B cell (primary cell): ENCODE results near the gene CAMTA1. TPM values are rescaled to one million over a fixed set of nuclear protein-coding genes. Genes with fewer than 3 reads are reported as not detected.

Experiments used
- ATAC-seq: fragments of 200-7000 bp; cut with Tn5 transposase; one replicate; pipeline ENCODE4 v1.10.0; 2021; ENCODE audit warnings: low read depth, mild to moderate bottlenecking, moderate number of reproducible peaks, moderate library complexity
- CTCF ChIA-PET: fragments of 350-600 bp; sonication (Branson Sonifier 250); formaldehyde crosslinking; loops from one replicate; lab custom pipeline; 2021; ENCODE audit warnings: antibody characterized with exemption, inconsistent platforms; lab: Charles Lee
- POLR2A ChIA-PET: fragments of 350-600 bp; sonication (Branson Sonifier 250); formaldehyde crosslinking; loops from one replicate; lab custom pipeline; 2021; ENCODE audit warnings: antibody characterized with exemption; lab: Charles Lee
- DNase-seq: peaks from one replicate; pipeline ENCODE4 v3.0.0; 2013
- H2AFZ ChIP-seq: 2 replicates; pipeline ENCODE4 v1.6.1; 2012; ENCODE audit warnings: mild to moderate bottlenecking, low read depth, low read length; ENCODE audit not compliant: insufficient read depth, poor library complexity, severe bottlenecking
- H3K27ac ChIP-seq, 2 donors: 1 replicate in 1 of 2; 2 replicates in 1 of 2; pipeline ENCODE4 v1.5.1; 2012 to 2013; ENCODE audit warnings: low read length in 2 of 2, mild to moderate bottlenecking in 2 of 2, moderate library complexity in 1 of 2
- H3K27me3 ChIP-seq, 4 experiments: fragments of 200-600 bp in 1 of 4; sonication (generic) in 1 of 4; replicated peaks in 1 of 4; 1 replicate in 2 of 4; 2 replicates in 2 of 4; pipeline versions ENCODE4 v1.6.1 to v1.7.0; 2013 to 2016; ENCODE audit warnings: low read length in 3 of 4, mild to moderate bottlenecking in 2 of 4, mixed read lengths in 1 of 4, moderate library complexity in 1 of 4; ENCODE audit not compliant: insufficient read depth in 4 of 4, control insufficient read depth in 3 of 4; ENCODE audit errors: control extremely low read depth in 1 of 4
- H3K36me3 ChIP-seq, 2 experiments: replicated peaks in 1 of 2; 1 replicate in 1 of 2; 2 replicates in 1 of 2; pipeline versions ENCODE4 v1.6.1 to v1.7.1; 2013; ENCODE audit warnings: low read length in 1 of 2; ENCODE audit not compliant: insufficient read depth in 2 of 2, control insufficient read depth in 1 of 2; ENCODE audit errors: control extremely low read depth in 1 of 2, extremely low read depth in 1 of 2
- H3K4me1 ChIP-seq, 2 donors: fragments of 200-600 bp in 1 of 2; sonication (generic) in 1 of 2; 1 replicate in 1 of 2; 2 replicates in 1 of 2; pipeline versions ENCODE4 v1.5.1 to v1.6.1; 2013 to 2017; ENCODE audit warnings: low read length in 2 of 2; ENCODE audit not compliant: control insufficient read depth in 2 of 2, insufficient read depth in 2 of 2
- H3K4me2 ChIP-seq: replicated peaks from 2 replicates; pipeline ENCODE3; 2012; ENCODE audit warnings: mild to moderate bottlenecking, low read depth, low read length; ENCODE audit not compliant: poor library complexity, severe bottlenecking
- H3K4me3 ChIP-seq, 5 experiments: fragments of 200-600 bp in 1 of 5; sonication (generic) in 1 of 5; 1 replicate in 3 of 5; 2 replicates in 2 of 5; pipeline versions ENCODE4 v1.5.1 to v1.7.0; 2011 to 2016; ENCODE audit warnings: low read length in 4 of 5, mild to moderate bottlenecking in 4 of 5, low read depth in 2 of 5, control low read depth in 1 of 5, moderate library complexity in 1 of 5; ENCODE audit not compliant: insufficient read depth in 1 of 5; ENCODE audit errors: control extremely low read depth in 1 of 5, extremely low read depth in 1 of 5
- H3K79me2 ChIP-seq: fragments of 200-600 bp; sonication (generic); one replicate; pipeline ENCODE4 v1.6.0; 2016; ENCODE audit warnings: low read length; ENCODE audit not compliant: control insufficient read depth, insufficient read depth
- H3K9ac ChIP-seq: fragments of 200-600 bp; sonication (generic); 2 replicates; pipeline ENCODE4 v1.6.1; 2017; ENCODE audit warnings: mild to moderate bottlenecking, low read length, moderate library complexity
- H3K9me3 ChIP-seq, 3 donors: one replicate each; pipeline versions ENCODE4 v1.6.1 to v1.7.1; 2013; ENCODE audit warnings: low read length in 2 of 3; ENCODE audit not compliant: control insufficient read depth in 2 of 3, insufficient read depth in 1 of 3; ENCODE audit errors: control extremely low read depth in 1 of 3
- H4K20me1 ChIP-seq: 2 replicates; pipeline ENCODE4 v1.6.0; 2012; ENCODE audit warnings: mild to moderate bottlenecking, low read length; ENCODE audit not compliant: insufficient read depth, control insufficient read depth, poor library complexity, severe bottlenecking
- H3K27ac Mint-ChIP-seq: one replicate; pipeline ENCODE4 v1.8.0; 2021; ENCODE audit warnings: mixed read lengths
- H3K27me3 Mint-ChIP-seq: one replicate; pipeline ENCODE4 v1.8.0; 2021; ENCODE audit warnings: mixed read lengths
- H3K4me1 Mint-ChIP-seq: one replicate; pipeline ENCODE4 v1.8.0; 2021; ENCODE audit warnings: mixed read lengths
- H3K4me3 Mint-ChIP-seq: one replicate; pipeline ENCODE4 v1.8.0; 2021; ENCODE audit warnings: mixed read lengths
- H3K9me3 Mint-ChIP-seq: one replicate; pipeline ENCODE4 v1.8.0; 2022; ENCODE audit warnings: mixed read lengths; ENCODE audit not compliant: insufficient read depth
- EZH2 ChIP-seq: IDR thresholded peaks from 2 replicates; pipeline ENCODE4 v1.6.1; 2012; ENCODE audit warnings: borderline replicate concordance, low read depth, mild to moderate bottlenecking, moderate library complexity, low read length; ENCODE audit not compliant: insufficient read depth, poor library complexity, severe bottlenecking
- WGBS: methylation state at CpG from one replicate; pipeline ENCODE4 v1.1.5; 2013; ENCODE audit warnings: missing lambda C conversion rate; ENCODE audit not compliant: insufficient coverage; 5-methylcytosine and 5-hydroxymethylcytosine counted together
- intact Hi-C: fragments of 100-400 bp; cut with micrococcal nuclease; formaldehyde crosslinking; loops from one replicate; pipeline ENCODE4 v1.10.0; 2022
- polyA plus RNA-seq: library from polyadenylated mRNA; depleted of rRNA; stranded (reverse); fragments of >200 nt; gene quantifications from 2 replicates; pipeline ENCODE4 v1.2.3, GENCODE V29; 2012
- total RNA-seq, 2 donors: library from RNA; stranded (reverse); fragments of 120-200 nt in 1 of 2; gene quantifications; 1 replicate in 1 of 2; 2 replicates in 1 of 2; pipeline versions ENCODE4 v1.2.3 to v1.2.4, GENCODE V29; 2013 to 2022
- TF ChIP-seq, protein P1 (sequence below): fragments of 200-600 bp; IDR thresholded peaks from one replicate; pipeline ENCODE4 v1.8.0; 2022; ENCODE audit warnings: antibody characterized with exemption, mild to moderate bottlenecking

Gene CAMTA1
- total and polyA plus RNA-seq, 2 donors (not counting 1 experiment from before 2014, with no cell fraction given): 42.2 to 45.7 TPM

- CTCF ChIA-PET: no interaction called here
- Histone ChIP-seq H3K27me3 (no peaks in the 10 kb centered on the region), H3K4me3 (no peak overlapping the region), H2AFZ (no peak overlapping the region), H3K36me3 (no peaks in the 10 kb centered on the region), H3K4me2 (no peak overlapping the region), H4K20me1 (no peaks in the 10 kb centered on the region), H3K27ac (no peak overlapping the region), H3K79me2 (no peaks in the 10 kb centered on the region), H3K9ac (no peak overlapping the region), H3K9me3 (no peaks in the 10 kb centered on the region), H3K4me1 (no peaks in the 10 kb centered on the region)
- H3K27ac Mint-ChIP-seq: no peak overlapping the region
- 100% methylated on average over 3 of the region's 7 CpGs for WGBS
- H3K9me3 Mint-ChIP-seq: no peaks in the 10 kb centered on the region
- H3K27me3 Mint-ChIP-seq: no peaks in the 10 kb centered on the region
- no peak for TF ChIP-seq EZH2
- TF ChIP-seq, protein P1, sequence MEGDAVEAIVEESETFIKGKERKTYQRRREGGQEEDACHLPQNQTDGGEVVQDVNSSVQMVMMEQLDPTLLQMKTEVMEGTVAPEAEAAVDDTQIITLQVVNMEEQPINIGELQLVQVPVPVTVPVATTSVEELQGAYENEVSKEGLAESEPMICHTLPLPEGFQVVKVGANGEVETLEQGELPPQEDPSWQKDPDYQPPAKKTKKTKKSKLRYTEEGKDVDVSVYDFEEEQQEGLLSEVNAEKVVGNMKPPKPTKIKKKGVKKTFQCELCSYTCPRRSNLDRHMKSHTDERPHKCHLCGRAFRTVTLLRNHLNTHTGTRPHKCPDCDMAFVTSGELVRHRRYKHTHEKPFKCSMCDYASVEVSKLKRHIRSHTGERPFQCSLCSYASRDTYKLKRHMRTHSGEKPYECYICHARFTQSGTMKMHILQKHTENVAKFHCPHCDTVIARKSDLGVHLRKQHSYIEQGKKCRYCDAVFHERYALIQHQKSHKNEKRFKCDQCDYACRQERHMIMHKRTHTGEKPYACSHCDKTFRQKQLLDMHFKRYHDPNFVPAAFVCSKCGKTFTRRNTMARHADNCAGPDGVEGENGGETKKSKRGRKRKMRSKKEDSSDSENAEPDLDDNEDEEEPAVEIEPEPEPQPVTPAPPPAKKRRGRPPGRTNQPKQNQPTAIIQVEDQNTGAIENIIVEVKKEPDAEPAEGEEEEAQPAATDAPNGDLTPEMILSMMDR: no peak
- ATAC-seq (no peak), DNase-seq (no peak)
- intact Hi-C loops: no loop called here
- no peaks in the 10 kb centered on the region for H3K4me1 Mint-ChIP-seq
- H3K4me3 Mint-ChIP-seq: no peak overlapping the region
- POLR2A ChIA-PET: no interaction called here
These were observed 664.5 kb downstream of the CAMTA1 start for GRCh38 chr1:7449750-7450149.

- Mint-ChIP-seq H3K27me3 (no peaks in the 10 kb centered on the region), H3K27ac (no peak overlapping the region), H3K4me1 (no peaks in the 10 kb centered on the region), H3K9me3 (no peaks in the 10 kb centered on the region), H3K4me3 (no peak overlapping the region)
- Histone ChIP-seq H3K79me2 (no peaks in the 10 kb centered on the region), H4K20me1 (no peaks in the 10 kb centered on the region), H3K9ac (no peak overlapping the region), H2AFZ (no peak overlapping the region), H3K27me3 (no peaks in the 10 kb centered on the region), H3K4me3 (no peak overlapping the region), H3K9me3 (no peaks in the 10 kb centered on the region), H3K36me3 (no peaks in the 10 kb centered on the region), H3K4me1 (no peaks in the 10 kb centered on the region), H3K27ac (no peak overlapping the region), H3K4me2 (no peak overlapping the region)
- DNase-seq (no peak), ATAC-seq (no peak)
- ChIA-PET POLR2A (no interaction called here), CTCF (no interaction called here)
- intact Hi-C loops: no loop called here
- TF ChIP-seq, protein P1: no peak
- TF ChIP-seq EZH2: no peak
- WGBS: 86% methylated on average over 5 of the region's 5 CpGs
These were observed 665.6 kb downstream of the CAMTA1 start for GRCh38 chr1:7450838-7451237.
